Trophoblast cell (in vitro differentiated cells and primary cell): ENCODE measurements around the gene DNAH14.
"Not testable (repeated sequence)": the region's sequence is repeated elsewhere in the genome, so short reads cannot be mapped to it uniquely, and the experiment has no call there.

Source experiments
- DNase-seq, 2 donors: peaks; one replicate each; pipeline ENCODE4 v3.0.0-alpha.2; 2016
- H2AFZ ChIP-seq: 2 replicates; pipeline ENCODE4 v1.6.1; 2013; ENCODE audit warnings: low read length, moderate library complexity, mild to moderate bottlenecking; ENCODE audit not compliant: insufficient read depth, poor library complexity
- H2AK5ac ChIP-seq: 2 replicates; pipeline ENCODE4 v1.6.1; 2013; ENCODE audit warnings: mild to moderate bottlenecking, low read length
- H2BK120ac ChIP-seq: 2 replicates; pipeline ENCODE4 v1.6.1; 2013; ENCODE audit warnings: low read length, mild to moderate bottlenecking, moderate library complexity; ENCODE audit not compliant: insufficient read depth, poor library complexity
- H2BK12ac ChIP-seq: 2 replicates; pipeline ENCODE4 v1.6.1; 2013; ENCODE audit warnings: mild to moderate bottlenecking, low read length, moderate library complexity
- H2BK5ac ChIP-seq: 2 replicates; pipeline ENCODE4 v1.6.1; 2013; ENCODE audit warnings: low read length, low read depth, moderate library complexity, mild to moderate bottlenecking; ENCODE audit not compliant: poor library complexity
- H3K14ac ChIP-seq: 2 replicates; pipeline ENCODE4 v1.6.1; 2013; ENCODE audit warnings: mild to moderate bottlenecking, low read length
- H3K18ac ChIP-seq: 2 replicates; pipeline ENCODE4 v1.6.1; 2013; ENCODE audit warnings: mild to moderate bottlenecking, low read length
- H3K23ac ChIP-seq: 2 replicates; pipeline ENCODE4 v1.6.1; 2013; ENCODE audit warnings: low read length
- H3K27ac ChIP-seq: 2 replicates; pipeline ENCODE4 v1.5.1; 2013; ENCODE audit warnings: low read depth, mild to moderate bottlenecking, inconsistent platforms, low read length, moderate library complexity
- H3K27me3 ChIP-seq: 2 replicates; pipeline ENCODE4 v1.6.1; 2013; ENCODE audit warnings: inconsistent platforms, mild to moderate bottlenecking, low read length, moderate library complexity; ENCODE audit not compliant: insufficient read depth
- H3K36me3 ChIP-seq, 2 experiments: 1 replicate in 1 of 2; 2 replicates in 1 of 2; pipeline ENCODE4 v1.6.1; 2013; ENCODE audit warnings: low read length in 2 of 2, mild to moderate bottlenecking in 2 of 2, moderate library complexity in 1 of 2; ENCODE audit not compliant: insufficient read depth in 2 of 2, control insufficient read depth in 1 of 2
- H3K4ac ChIP-seq: 2 replicates; pipeline ENCODE4 v1.6.1; 2013; ENCODE audit warnings: low read depth, mild to moderate bottlenecking, low read length, moderate library complexity
- H3K4me1 ChIP-seq, 2 experiments: 1 replicate in 1 of 2; 2 replicates in 1 of 2; pipeline ENCODE4 v1.6.1; 2013; ENCODE audit warnings: low read length in 2 of 2, mild to moderate bottlenecking in 2 of 2, moderate library complexity in 1 of 2; ENCODE audit not compliant: insufficient read depth in 2 of 2, control insufficient read depth in 1 of 2
- H3K4me2 ChIP-seq: 2 replicates; pipeline ENCODE4 v1.6.1; 2013; ENCODE audit warnings: inconsistent platforms, mild to moderate bottlenecking, low read length, moderate library complexity
- H3K4me3 ChIP-seq: 2 replicates; pipeline ENCODE4 v1.5.1; 2013; ENCODE audit warnings: mild to moderate bottlenecking, low read depth, low read length, inconsistent platforms
- H3K79me1 ChIP-seq: one replicate; pipeline ENCODE4 v1.6.1; 2013; ENCODE audit warnings: low read length
- H3K79me2 ChIP-seq: 2 replicates; pipeline ENCODE4 v1.6.1; 2013; ENCODE audit warnings: low read length, mild to moderate bottlenecking; ENCODE audit not compliant: control insufficient read depth, insufficient read depth, poor library complexity
- H3K9ac ChIP-seq: 2 replicates; pipeline ENCODE4 v1.6.1; 2013; ENCODE audit warnings: mild to moderate bottlenecking, low read length
- H3K9me3 ChIP-seq: 2 replicates; pipeline ENCODE4 v1.6.1; 2013; ENCODE audit warnings: low read depth, mild to moderate bottlenecking, control low read depth, inconsistent platforms, low read length; ENCODE audit not compliant: insufficient read depth
- H4K12ac ChIP-seq: 2 replicates; pipeline ENCODE4 v1.6.1; 2013; ENCODE audit warnings: low read depth, mild to moderate bottlenecking, low read length, moderate library complexity
- H4K8ac ChIP-seq: 2 replicates; pipeline ENCODE4 v1.6.1; 2013; ENCODE audit warnings: low read depth, mild to moderate bottlenecking, low read length, moderate library complexity
- H4K91ac ChIP-seq: one replicate; pipeline ENCODE4 v1.6.1; 2013; ENCODE audit warnings: low read depth, mild to moderate bottlenecking, low read length, moderate library complexity
- WGBS: extraction: QIAGEN DNeasy Blood & Tissue Kit; methylation state at CpG from one replicate; pipeline ENCODE4 v1.1.7; 2013; ENCODE audit warnings: missing lambda C conversion rate; ENCODE audit not compliant: insufficient read length, insufficient coverage; ENCODE audit errors: extremely low coverage; 5-methylcytosine and 5-hydroxymethylcytosine counted together

Gene DNAH14

DNA sequence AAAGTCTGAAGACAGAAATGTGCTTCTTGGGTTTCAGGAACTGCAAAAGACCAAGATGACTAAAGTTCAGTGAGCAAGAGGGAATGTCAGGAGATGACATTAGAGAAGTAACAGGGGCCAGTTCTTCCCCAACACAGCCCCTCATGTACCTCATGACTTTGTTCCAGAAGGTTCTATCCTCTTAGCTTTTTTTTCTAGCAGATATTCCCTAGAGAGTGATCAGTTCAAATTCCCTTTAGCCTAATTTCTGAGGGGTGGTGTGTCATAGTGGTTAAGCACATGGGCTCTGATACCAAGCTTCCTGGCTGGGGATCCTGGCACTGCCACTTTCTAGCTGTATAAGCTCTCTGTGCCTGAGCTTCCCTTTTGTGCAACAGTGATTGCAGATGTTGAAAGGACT is 390.4 kb downstream of the DNAH14 start:
- no peak overlapping the region for H3K27ac ChIP-seq
- no peak overlapping the region for H3K18ac ChIP-seq
- H3K9me3 ChIP-seq, result no peaks in the 10 kb centered on the region
- no peak overlapping the region for H2AFZ ChIP-seq
- no peak overlapping the region for H4K91ac ChIP-seq
- peak overlapping the region; percentile 27 for H3K9ac ChIP-seq
- H3K79me1 ChIP-seq, result no peaks in the 10 kb centered on the region
- no peak overlapping the region for H2BK12ac ChIP-seq
- H3K4me2 ChIP-seq, result no peak overlapping the region
- no peak overlapping the region for H3K14ac ChIP-seq
- H3K23ac ChIP-seq, result no peak overlapping the region
- H2AK5ac ChIP-seq, result no peak overlapping the region
- H2BK120ac ChIP-seq, result no peak overlapping the region
- no peaks in the 10 kb centered on the region for H3K27me3 ChIP-seq
- no peaks in the 10 kb centered on the region for H3K79me2 ChIP-seq
- peak in 1 of 2 donors; percentile 2 for DNase-seq
- H3K36me3 ChIP-seq, result no peaks in the 10 kb centered on the region
- H3K4me1 ChIP-seq, result no peaks in the 10 kb centered on the region
- no peak overlapping the region for H4K8ac ChIP-seq
- no peak overlapping the region for H3K4ac ChIP-seq
- H4K12ac ChIP-seq, result no peak overlapping the region
- no peak overlapping the region for H3K4me3 ChIP-seq
- no peak overlapping the region for H2BK5ac ChIP-seq

DNA sequence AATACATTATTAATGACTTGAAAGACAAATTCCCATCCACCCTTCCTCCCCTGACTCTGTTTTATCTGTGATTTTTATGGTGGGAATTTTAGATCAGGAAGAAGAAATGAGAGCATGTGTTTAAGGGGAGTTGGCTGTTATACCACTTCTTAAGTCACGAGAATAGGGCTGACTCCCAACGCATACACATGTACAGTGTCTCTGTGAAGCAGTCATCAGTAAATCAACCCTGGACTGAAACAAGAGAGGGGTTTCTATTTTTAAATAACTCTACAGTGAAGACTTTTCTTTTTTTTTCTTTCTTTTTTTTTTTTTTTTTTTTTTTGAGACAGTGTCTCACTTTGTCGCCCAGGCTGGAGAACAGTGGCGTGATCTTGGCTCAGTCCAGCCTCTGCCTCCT is 392.3 kb downstream of the DNAH14 start:
- H2BK5ac ChIP-seq, result no peak overlapping the region
- no peak for DNase-seq
- H3K4me3 ChIP-seq, result no peak overlapping the region
- H2AK5ac ChIP-seq, result no peak overlapping the region
- H2BK12ac ChIP-seq, result no peak overlapping the region
- no peak overlapping the region for H3K4ac ChIP-seq
- H3K18ac ChIP-seq, result no peak overlapping the region
- no peak overlapping the region for H2BK120ac ChIP-seq
- no peak overlapping the region for H3K9ac ChIP-seq
- no peak overlapping the region for H4K8ac ChIP-seq
- H4K12ac ChIP-seq, result no peak overlapping the region
- no peak overlapping the region for H2AFZ ChIP-seq
- no peaks in the 10 kb centered on the region for H3K9me3 ChIP-seq
- H3K14ac ChIP-seq, result no peak overlapping the region
- no peak overlapping the region for H3K4me2 ChIP-seq
- no peaks in the 10 kb centered on the region for H3K4me1 ChIP-seq
- H3K79me2 ChIP-seq, result no peaks in the 10 kb centered on the region
- H3K23ac ChIP-seq, result no peak overlapping the region
- H3K79me1 ChIP-seq, result no peaks in the 10 kb centered on the region
- H3K27me3 ChIP-seq, result no peaks in the 10 kb centered on the region
- no CpG with 5 or more reads among the region's 4 CpGs for WGBS
- no peak overlapping the region for H3K27ac ChIP-seq
- H4K91ac ChIP-seq, result no peak overlapping the region
- H3K36me3 ChIP-seq, result no peaks in the 10 kb centered on the region

DNA sequence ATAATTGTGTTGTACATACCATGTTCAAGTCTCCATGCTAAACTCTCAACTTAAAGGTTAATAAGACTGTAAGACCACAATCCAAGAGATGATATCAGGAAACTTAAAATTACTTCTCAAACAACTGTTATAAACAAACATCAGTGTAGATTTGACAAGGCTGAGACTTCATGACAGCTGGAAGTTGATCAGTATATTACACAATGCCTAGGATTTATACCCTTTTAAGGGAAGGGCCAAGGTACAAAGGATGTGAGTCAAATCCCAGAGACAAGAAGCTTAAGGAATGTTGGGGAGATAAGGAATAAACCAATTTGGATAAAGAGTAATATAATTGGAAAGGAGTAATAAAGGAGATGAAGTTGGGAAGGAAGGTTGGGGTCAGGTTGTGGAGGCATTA is 399.6 kb downstream of the DNAH14 start:
- Histone ChIP-seq H4K12ac (no peak overlapping the region), H3K9ac (no peak overlapping the region), H3K79me2 (no peaks in the 10 kb centered on the region), H2AK5ac (no peak overlapping the region), H4K8ac (no peak overlapping the region), H2BK5ac (no peak overlapping the region), H3K79me1 (no peaks in the 10 kb centered on the region), H3K4me2 (no peak overlapping the region), H3K4ac (no peak overlapping the region), H3K18ac (no peak overlapping the region), H3K27ac (no peak overlapping the region), H4K91ac (no peak overlapping the region), H3K14ac (no peak overlapping the region), H3K9me3 (no peaks in the 10 kb centered on the region), H2AFZ (no peak overlapping the region), H3K36me3 (no peaks in the 10 kb centered on the region), H3K23ac (no peak overlapping the region), H2BK12ac (no peak overlapping the region), H3K27me3 (no peaks in the 10 kb centered on the region), H3K4me3 (no peak overlapping the region), H2BK120ac (no peak overlapping the region), H3K4me1 (no peaks in the 10 kb centered on the region)
- no peak for DNase-seq

DNA sequence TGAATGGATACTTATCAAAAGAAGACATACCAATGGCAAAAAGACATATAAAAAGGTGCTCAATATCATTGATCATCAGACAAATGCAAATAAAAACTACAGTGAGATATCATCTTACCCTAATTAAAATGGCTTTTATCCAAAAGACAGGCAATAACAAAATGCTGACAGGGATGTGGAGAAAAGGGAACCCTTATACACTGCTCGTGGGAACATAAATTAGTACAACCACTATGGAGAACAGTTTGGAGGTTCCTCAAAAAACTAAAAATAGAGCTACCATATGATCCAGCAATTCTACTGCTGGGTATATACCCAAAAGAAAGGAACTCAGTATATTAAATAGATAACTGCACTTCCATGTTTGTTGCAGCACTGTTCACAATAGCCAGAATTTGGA is 400.5 kb downstream of the DNAH14 start:
- H3K4me1 ChIP-seq, H3K4me2 ChIP-seq, H2BK5ac ChIP-seq, H2BK12ac ChIP-seq, H2AFZ ChIP-seq, H3K18ac ChIP-seq, H3K9me3 ChIP-seq, H3K14ac ChIP-seq, H4K12ac ChIP-seq, H2BK120ac ChIP-seq, H3K4me3 ChIP-seq, H3K27me3 ChIP-seq, H4K91ac ChIP-seq, H2AK5ac ChIP-seq, H3K23ac ChIP-seq, DNase-seq, H3K79me2 ChIP-seq, H3K27ac ChIP-seq, H3K4ac ChIP-seq, H3K36me3 ChIP-seq, H3K9ac ChIP-seq, H3K79me1 ChIP-seq, H4K8ac ChIP-seq: not testable (repeated sequence)
- no CpG with 5 or more reads among the region's 1 CpG for WGBS

DNA sequence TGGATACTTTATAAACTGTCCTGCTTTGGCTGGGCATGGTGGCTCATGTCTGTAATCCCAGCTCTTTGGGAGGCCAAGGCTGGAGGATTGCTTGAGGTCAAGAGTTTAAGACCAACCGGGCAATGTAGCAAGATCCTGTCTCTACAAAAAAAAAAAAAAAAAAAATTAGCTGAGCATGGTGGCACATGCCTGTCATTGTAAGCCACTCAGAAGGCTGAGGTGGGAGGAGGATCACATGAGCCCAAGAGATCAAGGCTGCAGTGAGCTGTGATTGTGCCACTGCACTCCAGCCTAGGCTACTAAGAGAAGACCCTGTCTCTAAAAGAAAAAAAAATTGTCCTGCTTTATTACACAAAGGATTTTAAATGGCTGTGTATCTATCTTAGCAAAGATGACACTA is 403.2 kb downstream of the DNAH14 start:
- Histone ChIP-seq H3K9me3 (no peaks in the 10 kb centered on the region), H3K4me2 (no peak overlapping the region), H3K79me2 (no peaks in the 10 kb centered on the region), H3K4me3 (no peak overlapping the region), H2AFZ (no peak overlapping the region), H2BK5ac (no peak overlapping the region), H3K27me3 (no peaks in the 10 kb centered on the region), H4K8ac (no peak overlapping the region), H2BK120ac (no peak overlapping the region), H3K14ac (no peak overlapping the region), H3K9ac (no peak overlapping the region), H4K91ac (no peak overlapping the region), H3K27ac (no peak overlapping the region), H3K18ac (no peak overlapping the region), H4K12ac (no peak overlapping the region), H3K23ac (no peak overlapping the region), H3K4ac (no peak overlapping the region), H2AK5ac (no peak overlapping the region), H3K36me3 (no peaks in the 10 kb centered on the region), H3K79me1 (no peaks in the 10 kb centered on the region), H3K4me1 (no peaks in the 10 kb centered on the region), H2BK12ac (no peak overlapping the region)
- no CpG with 5 or more reads among the region's 1 CpG for WGBS
- DNase-seq, result no peak
